Pancreas (tissue), 10 donors: Measurements from ENCODE around the gene BTG2. TPM values are rescaled to one million over a fixed set of nuclear protein-coding genes. Genes with fewer than 3 reads are reported as not detected.
"Not testable (repeated sequence)": the region's sequence is repeated elsewhere in the genome, so short reads cannot be mapped to it uniquely, and the experiment has no call there.

Experiments used
- ATAC-seq, 4 donors: fragments of 200-7000 bp; cut with Tn5 transposase; one replicate each; pipeline versions ENCODE4 v1.8.0 to v1.9.1; 2020; ENCODE audit warnings: mild to moderate bottlenecking in 4 of 4, moderate library complexity in 4 of 4
- DNase-seq, 6 donors: peaks; one replicate each; pipeline ENCODE4 v3.0.0-alpha.2; 2020
- FAIRE-seq: peaks from 2 replicates; lab custom pipeline; 2012; peaks lifted over from hg19 to GRCh38; lab: Jason Lieb, UNC
- H3K27ac ChIP-seq, 4 donors: fragments of 200-600 bp; sonication (generic); 1 replicate in 3 of 4; 2 replicates in 1 of 4; pipeline versions ENCODE4 v1.5.0 to v1.8.0; 2020
- H3K27me3 ChIP-seq, 4 donors: fragments of 200-600 bp; one replicate each; pipeline ENCODE4 v1.8.0; 2021
- H3K36me3 ChIP-seq, 3 donors: fragments of 200-600 bp; sonication (generic) in 1 of 3; one replicate each; pipeline versions ENCODE4 v1.5.0 to v1.8.0; 2020 to 2021
- H3K4me1 ChIP-seq, 3 donors: fragments of 200-600 bp; one replicate each; pipeline ENCODE4 v1.8.0; 2021
- H3K4me3 ChIP-seq, 4 donors: fragments of 200-600 bp; sonication (generic) in 2 of 4; one replicate each; pipeline versions ENCODE4 v1.5.0 to v1.8.0; 2020 to 2021
- H3K9me3 ChIP-seq, 4 donors: fragments of 200-600 bp; one replicate each; pipeline ENCODE4 v1.8.0; 2021
- CTCF ChIP-seq, 4 donors: fragments of 200-600 bp; sonication (generic) in 3 of 4; IDR thresholded peaks; one replicate each; pipeline versions ENCODE4 v1.5.0 to v1.8.0; 2021; ENCODE audit warnings: antibody characterized with exemption in 4 of 4
- WGBS, 2 donors: extraction: QIAGEN DNeasy Blood & Tissue Kit; methylation state at CpG; one replicate each; pipeline ENCODE4 v1.1.7; 2013; 5-methylcytosine and 5-hydroxymethylcytosine counted together
- intact Hi-C, 3 donors: fragments of 100-400 bp; cut with DNase I; formaldehyde crosslinking; loops; one replicate each; pipeline versions ENCODE4 v1.11.1 to v1.14.2; 2022
- polyA plus RNA-seq, 2 donors: library from polyadenylated mRNA; stranded (reverse); fragments of 200-250 nt; gene quantifications; one replicate each; pipeline ENCODE4 v1.2.3, GENCODE V29; 2013
- total RNA-seq, 6 donors: library from RNA; stranded (reverse); fragmentation: NEBNext Ultra II Directional in 4 of 6; extraction: Animal tissue kit (Norgen Biotek cat#: 25700) in 4 of 6; gene quantifications; one replicate each; pipeline versions ENCODE4 v1.2.1 to v1.2.4, GENCODE V29; 2021 to 2023
- donor health status: healthy with polysubstance abuse.
- donor health status: DM: no; HTN: no; CAD: no; lungs with moderate emphysema.
- donor health status: DM: no; HTN: no; CAD: no.
- donor health status: control.
- donor health status: control.
- donor health status: Bipolar disorder and iron deficiency.
- donor health status: DM: yes; HTN: yes; CAD: no.
- donor health status: DM: no; HTN: no; CAD: no.
- donor health status: DM: no; HTN: no; CAD: no.
- donor health status: DM: yes; HTN: yes; CAD: no.

BTG2 gene
- total and polyA plus RNA-seq, 8 donors: 83.1 to 452 (median 192) TPM

- no peak for FAIRE-seq
- Histone ChIP-seq H3K4me3 (no peak overlapping the region), H3K9me3 (no peaks in the 10 kb centered on the region), H3K27me3 (no peaks in the 10 kb centered on the region), H3K4me1 (peaks cover 0 to 15% (median 13%) of the 10 kb centered on the region in 3 donors), H3K36me3 (no peaks in the 10 kb centered on the region), H3K27ac (no peak overlapping the region)
- intact Hi-C loops: no loop called here
- 80 to 83% methylated on average over 4 of the region's 4 CpGs for WGBS, 2 donors
- TF ChIP-seq CTCF (IDR thresholded peaks at IDR 0.05): no peak
- ATAC-seq: no peak
- no peak for DNase-seq
These were observed 6.2 kb upstream of the BTG2 start for GRCh38 chr1:203299169-203299568.

- DNase-seq, H3K4me3 ChIP-seq, ATAC-seq, H3K27me3 ChIP-seq, intact Hi-C loops, FAIRE-seq, H3K9me3 ChIP-seq, H3K27ac ChIP-seq, H3K36me3 ChIP-seq: not testable (repeated sequence)
- WGBS, 2 donors: 85 to 87% methylated on average over 8 of the region's 8 CpGs
- H3K4me1 ChIP-seq: peaks cover 0 to 15% (median 13%) of the 10 kb centered on the region in 3 donors
These were observed 5.4 kb upstream of the BTG2 start for GRCh38 chr1:203299719-203300429.

- TF ChIP-seq CTCF (IDR thresholded peaks at IDR 0.05): no peak
- no peak for FAIRE-seq
- H3K4me3 ChIP-seq: no peak overlapping the region
- ATAC-seq: no peak
- H3K27me3 ChIP-seq: no peaks in the 10 kb centered on the region
- intact Hi-C loops: no loop called here
- 69 to 70% methylated on average over 11 of the region's 11 CpGs for WGBS, 2 donors
- H3K9me3 ChIP-seq: no peaks in the 10 kb centered on the region
- DNase-seq: no peak
- no peak overlapping the region for H3K27ac ChIP-seq
- H3K36me3 ChIP-seq: no peaks in the 10 kb centered on the region
- H3K4me1 ChIP-seq: peaks cover 0 to 15% (median 13%) of the 10 kb centered on the region in 3 donors
These were observed 4.6 kb upstream of the BTG2 start for GRCh38 chr1:203300441-203301330.

- DNase-seq (no peak), FAIRE-seq (no peak), ATAC-seq (no peak)
- H3K9me3 ChIP-seq: no peaks in the 10 kb centered on the region
- peaks cover 0 to 15% (median 13%) of the 10 kb centered on the region in 3 donors for H3K4me1 ChIP-seq
- no peak for TF ChIP-seq CTCF (IDR thresholded peaks at IDR 0.05)
- intact Hi-C loops: no loop called here
- H3K36me3 ChIP-seq: peaks cover 0 to 2% (median 0%) of the 10 kb centered on the region in 3 donors
- no peaks in the 10 kb centered on the region for H3K27me3 ChIP-seq
- H3K27ac ChIP-seq: no peak overlapping the region
- no peak overlapping the region for H3K4me3 ChIP-seq
These were observed 4.0 kb upstream of the BTG2 start for GRCh38 chr1:203301331-203301668.

- no peak for TF ChIP-seq CTCF (IDR thresholded peaks at IDR 0.05)
- H3K4me1 ChIP-seq: peaks cover 0 to 16% (median 13%) of the 10 kb centered on the region in 3 donors
- FAIRE-seq: no peak
These were observed 2.9 kb upstream of the BTG2 start for GRCh38 chr1:203302456-203302855.

More at GRCh38 chr1:203302456-203302855, 2.9 kb upstream of the BTG2 start:
- DNase-seq (peak in 1 of 6 donors; percentile 47), ATAC-seq (no peak)
- Histone ChIP-seq H3K27ac (no peak overlapping the region), H3K9me3 (no peaks in the 10 kb centered on the region), H3K36me3 (peaks cover 4 to 10% (median 5%) of the 10 kb centered on the region in 3 donors), H3K4me3 (no peak overlapping the region), H3K27me3 (no peaks in the 10 kb centered on the region)
- intact Hi-C loops: no loop called here
- WGBS, 2 donors: 84 to 87% methylated on average over 5 to 7 of the region's 7 CpGs
